KMS-11 (cell line): ENCODE results near the gene CDH11.

ENCODE experiments used
- H2AFZ ChIP-seq: fragments of 200-600 bp; sonication (generic); 2 replicates; pipeline ENCODE4 v1.6.1; 2016; ENCODE audit warnings: antibody characterized with exemption, mixed run types, low read depth
- H3K27ac ChIP-seq: fragments of 200-600 bp; sonication (generic); 2 replicates; pipeline ENCODE4 v1.6.1; 2016; ENCODE audit warnings: mild to moderate bottlenecking, mixed run types
- H3K27me3 ChIP-seq: fragments of 200-600 bp; sonication (generic); 2 replicates; pipeline ENCODE4 v1.6.1; 2017; ENCODE audit warnings: mild to moderate bottlenecking, low read depth, mixed run types, moderate library complexity; ENCODE audit not compliant: insufficient read depth
- H3K36me3 ChIP-seq: fragments of 200-600 bp; sonication (generic); 2 replicates; pipeline ENCODE4 v1.6.1; 2017; ENCODE audit warnings: mild to moderate bottlenecking, mixed run types; ENCODE audit not compliant: insufficient read depth
- H3K4me1 ChIP-seq: fragments of 200-600 bp; sonication (generic); 2 replicates; pipeline ENCODE4 v1.6.1; 2016; ENCODE audit warnings: mild to moderate bottlenecking, low read depth, mixed run types; ENCODE audit not compliant: poor library complexity, severe bottlenecking
- H3K4me2 ChIP-seq: fragments of 200-600 bp; sonication (generic); 2 replicates; pipeline ENCODE4 v1.7.0; 2016; ENCODE audit warnings: mild to moderate bottlenecking, mixed run types
- H3K4me3 ChIP-seq: fragments of 200-600 bp; sonication (generic); IDR thresholded peaks from 2 replicates; pipeline ENCODE4 v1.6.1; 2017; ENCODE audit warnings: low read depth, low read length, mixed read lengths; ENCODE audit not compliant: insufficient read depth
- H3K79me2 ChIP-seq: fragments of 200-600 bp; sonication (generic); 2 replicates; pipeline ENCODE4 v1.6.1; 2016; ENCODE audit warnings: low read depth, mixed run types; ENCODE audit not compliant: insufficient read depth
- H3K9ac ChIP-seq: fragments of 200-600 bp; sonication (generic); 2 replicates; pipeline ENCODE4 v1.6.1; 2016; ENCODE audit warnings: mild to moderate bottlenecking, mixed run types
- H4K20me1 ChIP-seq: fragments of 200-600 bp; sonication (generic); 2 replicates; pipeline ENCODE4 v1.6.1; 2016; ENCODE audit warnings: mild to moderate bottlenecking, mixed run types; ENCODE audit not compliant: insufficient read depth
- TF ChIP-seq, protein P1 (sequence below): fragments of 200-600 bp; sonication (generic); conservative IDR thresholded peaks from 2 replicates; pipeline ENCODE4 v1.6.1; 2017; ENCODE audit warnings: low read depth, mild to moderate bottlenecking, antibody characterized with exemption, low read length, moderate library complexity, mixed read lengths

The CDH11 gene

DNA sequence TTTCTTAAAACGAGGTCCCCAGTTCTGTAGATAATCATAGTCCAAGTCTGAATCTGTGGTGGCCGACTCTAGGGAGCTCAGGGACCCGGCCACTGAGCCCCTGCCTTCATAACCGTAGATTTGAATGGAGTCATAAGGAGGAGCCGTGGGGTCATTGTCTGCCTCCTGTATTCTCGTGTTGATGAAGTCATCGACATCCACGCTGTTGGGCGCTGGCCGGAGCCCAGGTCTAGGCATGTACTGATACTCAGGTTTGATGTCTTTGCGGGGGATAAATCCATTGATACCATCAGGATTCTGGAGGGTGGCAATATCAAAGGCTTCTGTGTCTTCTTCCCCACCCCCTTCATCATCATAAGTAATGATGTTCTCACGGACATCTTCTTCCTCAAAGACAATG is 174.2 kb downstream of the CDH11 start:
- H3K27ac ChIP-seq, result no peak overlapping the region
- H3K4me1 ChIP-seq, result no peaks in the 10 kb centered on the region
- no peaks in the 10 kb centered on the region for H3K27me3 ChIP-seq
- TF ChIP-seq, protein P1, sequence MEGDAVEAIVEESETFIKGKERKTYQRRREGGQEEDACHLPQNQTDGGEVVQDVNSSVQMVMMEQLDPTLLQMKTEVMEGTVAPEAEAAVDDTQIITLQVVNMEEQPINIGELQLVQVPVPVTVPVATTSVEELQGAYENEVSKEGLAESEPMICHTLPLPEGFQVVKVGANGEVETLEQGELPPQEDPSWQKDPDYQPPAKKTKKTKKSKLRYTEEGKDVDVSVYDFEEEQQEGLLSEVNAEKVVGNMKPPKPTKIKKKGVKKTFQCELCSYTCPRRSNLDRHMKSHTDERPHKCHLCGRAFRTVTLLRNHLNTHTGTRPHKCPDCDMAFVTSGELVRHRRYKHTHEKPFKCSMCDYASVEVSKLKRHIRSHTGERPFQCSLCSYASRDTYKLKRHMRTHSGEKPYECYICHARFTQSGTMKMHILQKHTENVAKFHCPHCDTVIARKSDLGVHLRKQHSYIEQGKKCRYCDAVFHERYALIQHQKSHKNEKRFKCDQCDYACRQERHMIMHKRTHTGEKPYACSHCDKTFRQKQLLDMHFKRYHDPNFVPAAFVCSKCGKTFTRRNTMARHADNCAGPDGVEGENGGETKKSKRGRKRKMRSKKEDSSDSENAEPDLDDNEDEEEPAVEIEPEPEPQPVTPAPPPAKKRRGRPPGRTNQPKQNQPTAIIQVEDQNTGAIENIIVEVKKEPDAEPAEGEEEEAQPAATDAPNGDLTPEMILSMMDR, result no peak
- no peak overlapping the region for H3K4me2 ChIP-seq
- H4K20me1 ChIP-seq, result no peaks in the 10 kb centered on the region
- no peak overlapping the region for H3K4me3 ChIP-seq
- no peaks in the 10 kb centered on the region for H3K79me2 ChIP-seq
- H3K36me3 ChIP-seq, result no peaks in the 10 kb centered on the region
- H2AFZ ChIP-seq, result no peak overlapping the region
- no peak overlapping the region for H3K9ac ChIP-seq

DNA sequence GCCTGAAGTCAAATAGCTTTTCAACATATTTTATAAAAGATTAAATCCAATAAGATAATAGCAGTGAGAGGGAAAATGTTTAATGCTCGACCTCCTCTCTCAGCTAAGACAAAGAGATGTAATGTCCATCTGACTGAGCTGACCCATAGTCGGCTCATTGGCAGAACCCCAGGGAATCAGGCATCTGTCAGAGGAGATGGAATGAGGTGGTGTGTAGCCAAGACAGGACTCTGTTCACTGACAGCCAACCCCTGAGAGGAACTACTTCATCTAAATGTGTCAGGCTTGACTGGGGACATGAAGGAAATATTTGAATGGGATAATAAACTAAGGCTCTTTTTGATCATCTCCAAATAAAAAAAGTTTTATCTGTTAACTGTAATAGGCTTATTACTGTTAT is 188.0 kb downstream of the CDH11 start:
- TF ChIP-seq, protein P1, result no peak
- H3K4me1 ChIP-seq, result no peaks in the 10 kb centered on the region

DNA sequence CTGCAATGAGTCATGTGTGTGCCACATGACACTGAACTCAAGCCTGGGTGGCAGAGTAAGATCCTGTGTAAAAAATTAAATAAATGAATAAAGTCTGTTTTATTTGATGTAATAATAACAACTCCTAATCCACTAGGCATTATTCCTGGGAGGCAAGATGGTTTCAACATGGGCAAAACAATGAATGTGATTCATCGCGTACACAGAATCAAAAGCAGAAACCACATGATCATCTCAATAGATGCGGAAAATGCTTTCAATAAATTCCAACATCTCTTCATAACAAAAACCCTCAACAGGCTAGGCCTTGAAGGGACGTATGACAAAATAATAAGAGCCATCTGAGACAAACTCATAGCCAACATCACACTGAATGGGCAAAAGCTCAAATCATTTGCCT is 195.4 kb downstream of the CDH11 start:
- Histone ChIP-seq H3K4me1 (no peaks in the 10 kb centered on the region), H3K79me2 (no peaks in the 10 kb centered on the region), H3K36me3 (no peaks in the 10 kb centered on the region), H3K27me3 (no peaks in the 10 kb centered on the region), H2AFZ (no peak overlapping the region), H4K20me1 (no peaks in the 10 kb centered on the region), H3K9ac (no peak overlapping the region), H3K27ac (no peak overlapping the region), H3K4me3 (no peak overlapping the region), H3K4me2 (no peak overlapping the region)
- TF ChIP-seq, protein P1, result no peak

More for the DNA sequence above, 188.0 kb downstream of the CDH11 start:
- Histone ChIP-seq H3K4me2 (no peak overlapping the region), H3K9ac (no peak overlapping the region), H3K27me3 (no peaks in the 10 kb centered on the region), H3K4me3 (no peak overlapping the region), H3K27ac (no peak overlapping the region), H2AFZ (no peak overlapping the region), H3K36me3 (no peaks in the 10 kb centered on the region), H3K79me2 (no peaks in the 10 kb centered on the region), H4K20me1 (no peaks in the 10 kb centered on the region)

DNA sequence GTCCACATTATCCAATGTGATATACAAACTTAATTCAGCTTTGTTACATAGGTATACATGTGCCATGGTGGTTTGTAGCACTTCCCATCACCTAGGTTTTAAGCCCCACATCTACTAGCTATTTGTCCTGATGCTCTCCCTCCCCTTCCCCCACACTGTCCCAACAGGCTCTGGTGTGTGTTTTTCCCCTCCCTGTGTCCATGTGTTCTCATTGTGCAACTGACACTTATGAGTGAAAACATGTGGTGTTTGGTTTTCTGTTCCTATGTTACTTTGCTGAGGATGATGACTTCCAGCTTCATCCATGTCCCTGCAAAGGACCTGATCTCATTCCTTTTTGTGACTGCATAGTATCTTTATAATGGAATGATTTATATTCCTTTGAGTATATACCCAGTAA is 196.7 kb downstream of the CDH11 start:
- Histone ChIP-seq H3K79me2 (no peaks in the 10 kb centered on the region), H3K36me3 (no peaks in the 10 kb centered on the region), H3K4me1 (no peaks in the 10 kb centered on the region), H3K27me3 (no peaks in the 10 kb centered on the region), H3K4me3 (no peak overlapping the region), H3K4me2 (no peak overlapping the region), H3K9ac (no peak overlapping the region), H2AFZ (no peak overlapping the region), H4K20me1 (no peaks in the 10 kb centered on the region), H3K27ac (no peak overlapping the region)
- TF ChIP-seq, protein P1, result no peak

DNA sequence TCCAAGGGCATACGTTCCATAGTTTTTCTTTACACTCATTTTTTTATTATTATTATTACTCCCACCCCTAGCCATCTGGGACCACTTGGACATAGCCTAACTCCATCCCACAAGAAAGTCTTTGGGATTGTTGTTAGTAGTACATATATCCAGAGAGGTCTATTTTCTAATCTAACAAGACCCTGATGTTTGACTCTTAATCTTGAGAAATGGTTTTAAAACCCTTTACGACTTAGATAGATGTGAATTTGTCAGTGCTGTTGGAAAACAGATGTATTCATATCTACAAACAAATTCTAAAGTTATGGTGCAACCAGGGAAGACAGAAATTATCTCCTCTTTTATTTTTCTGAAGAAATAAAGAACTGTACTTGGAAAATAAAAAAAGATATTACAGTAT is 197.8 kb downstream of the CDH11 start:
- Histone ChIP-seq H3K4me2 (no peak overlapping the region), H3K4me3 (no peak overlapping the region), H3K9ac (no peak overlapping the region), H3K79me2 (no peaks in the 10 kb centered on the region), H3K27me3 (no peaks in the 10 kb centered on the region), H2AFZ (no peak overlapping the region), H4K20me1 (no peaks in the 10 kb centered on the region), H3K27ac (no peak overlapping the region), H3K4me1 (no peaks in the 10 kb centered on the region), H3K36me3 (no peaks in the 10 kb centered on the region)
- TF ChIP-seq, protein P1, result no peak
